CD4-positive, alpha-beta T cell (primary cell): ENCODE results near the gene RBM27. TPM values are rescaled to one million over a fixed set of nuclear protein-coding genes. Genes with fewer than 3 reads are reported as not detected.

ENCODE experiments used
- ATAC-seq: fragments of 200-7000 bp; cut with Tn5 transposase; one replicate; pipeline ENCODE4 v1.10.0; 2022; ENCODE audit warnings: mild to moderate bottlenecking; ENCODE audit not compliant: poor library complexity
- CTCF ChIA-PET: fragments of 350-600 bp; sonication (Branson Sonifier 250); formaldehyde crosslinking; loops from one replicate; lab custom pipeline; 2021; ENCODE audit warnings: antibody characterized with exemption, inconsistent platforms; lab: Charles Lee
- POLR2A ChIA-PET: fragments of 350-600 bp; sonication (Branson Sonifier 250); formaldehyde crosslinking; loops from one replicate; lab custom pipeline; 2021; ENCODE audit warnings: antibody characterized with exemption, inconsistent platforms; lab: Charles Lee
- DNase-seq, 14 experiments: peaks; one replicate each; pipeline ENCODE4 v3.0.0-alpha.2; 2013 to 2020; ENCODE audit warnings: mixed read lengths in 2 of 14
- H3K27ac ChIP-seq, 2 donors: one replicate each; pipeline versions ENCODE4 v1.5.1 to v1.7.0; 2013; ENCODE audit warnings: low read length in 2 of 2, low read depth in 1 of 2, mild to moderate bottlenecking in 1 of 2
- H3K27me3 ChIP-seq, 2 experiments: 1 replicate in 1 of 2; 2 replicates in 1 of 2; pipeline versions ENCODE4 v1.6.1 to v1.7.0; 2013; ENCODE audit warnings: low read length in 2 of 2, control low read depth in 1 of 2, mild to moderate bottlenecking in 1 of 2, moderate library complexity in 1 of 2; ENCODE audit not compliant: insufficient read depth in 2 of 2, control insufficient read depth in 1 of 2
- H3K36me3 ChIP-seq: one replicate; pipeline ENCODE4 v1.6.1; 2013; ENCODE audit warnings: low read length, control low read depth; ENCODE audit not compliant: insufficient read depth
- H3K4me1 ChIP-seq: one replicate; pipeline ENCODE4 v1.6.1; 2013; ENCODE audit warnings: low read length, control low read depth; ENCODE audit not compliant: insufficient read depth
- H3K4me3 ChIP-seq: one replicate; pipeline ENCODE4 v1.5.1; 2013; ENCODE audit warnings: mild to moderate bottlenecking, low read length, moderate library complexity
- H3K9me3 ChIP-seq, 2 experiments: 1 replicate in 1 of 2; 2 replicates in 1 of 2; pipeline versions ENCODE4 v1.6.1 to v1.7.0; 2013; ENCODE audit warnings: low read length in 2 of 2, mild to moderate bottlenecking in 2 of 2, control low read depth in 1 of 2, moderate library complexity in 1 of 2; ENCODE audit not compliant: control insufficient read depth in 1 of 2, insufficient read depth in 1 of 2
- H3K27ac Mint-ChIP-seq: one replicate; pipeline ENCODE4 v1.8.0; 2020; ENCODE audit warnings: mixed read lengths
- H3K27me3 Mint-ChIP-seq: one replicate; pipeline ENCODE4 v1.8.0; 2021; ENCODE audit warnings: mixed read lengths
- H3K36me3 Mint-ChIP-seq: one replicate; pipeline ENCODE4 v1.8.0; 2021; ENCODE audit warnings: low read depth, mixed read lengths
- H3K4me1 Mint-ChIP-seq: one replicate; pipeline ENCODE4 v1.8.0; 2021; ENCODE audit warnings: low read depth, mixed read lengths
- H3K4me3 Mint-ChIP-seq: one replicate; pipeline ENCODE4 v1.8.0; 2020; ENCODE audit warnings: mild to moderate bottlenecking, mixed read lengths
- H3K9me3 Mint-ChIP-seq: one replicate; pipeline ENCODE4 v1.8.0; 2020; ENCODE audit warnings: mixed read lengths
- CTCF ChIP-seq: fragments of 200-600 bp; IDR thresholded peaks from one replicate; pipeline ENCODE4 v1.8.0; 2022; ENCODE audit warnings: antibody characterized with exemption, mild to moderate bottlenecking
- intact Hi-C, 2 experiments: fragments of 100-400 bp; cut with DNase I in 1 of 2; cut with micrococcal nuclease in 1 of 2; formaldehyde crosslinking; loops; one replicate each; pipeline versions ENCODE4 v1.15.1 to v1.9.0; 2023 to 2025; cut with DNase I, micrococcal nuclease
- total RNA-seq, 174 experiments: library from RNA in 2 of 174; stranded (reverse) in 2 of 174; gene quantifications; one replicate each; pipeline ENCODE4 v1.2.3 and lab custom pipeline; 2021 to 2026

The RBM27 gene
- total RNA-seq, 2 experiments from 2014 or later = 29.7 to 33.2 TPM

DNA sequence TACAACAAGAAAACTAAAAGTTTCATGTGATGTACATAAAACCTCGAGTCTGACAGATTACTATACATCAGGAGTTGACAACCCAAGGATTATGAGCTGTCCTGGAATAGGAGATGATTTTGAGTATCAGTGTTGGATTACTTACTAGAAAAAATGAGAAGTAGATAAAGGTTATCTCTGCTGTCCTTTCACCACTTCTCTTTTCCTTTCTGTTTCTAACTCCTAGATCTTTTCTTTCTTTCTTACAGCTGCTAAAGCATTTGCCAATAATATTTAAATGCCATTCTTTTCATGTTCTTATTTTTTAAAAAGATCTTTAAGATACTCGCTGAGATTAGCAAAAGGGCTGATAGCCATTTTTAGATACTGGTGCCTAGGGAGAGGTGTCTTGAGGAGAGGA, 14.8 kb downstream of the RBM27 start:
- intact Hi-C loops = no loop called here
- no peak overlapping the region for H3K27ac Mint-ChIP-seq
- ChIA-PET POLR2A (no interaction called here), CTCF (no interaction called here)
- Histone ChIP-seq H3K9me3 (no peaks in the 10 kb centered on the region), H3K4me1 (peaks cover 10% of the 10 kb centered on the region), H3K36me3 (peaks cover 23% of the 10 kb centered on the region), H3K27ac (no peak overlapping the region), H3K4me3 (no peak overlapping the region), H3K27me3 (no peaks in the 10 kb centered on the region)
- no peaks in the 10 kb centered on the region for H3K9me3 Mint-ChIP-seq
- ATAC-seq = no peak
- no peak overlapping the region for H3K4me3 Mint-ChIP-seq
- H3K27me3 Mint-ChIP-seq = no peaks in the 10 kb centered on the region
- peaks cover 44% of the 10 kb centered on the region for H3K4me1 Mint-ChIP-seq
- H3K36me3 Mint-ChIP-seq = peaks cover 59% of the 10 kb centered on the region
- no peak for TF ChIP-seq CTCF
- DNase-seq = no peak

DNA sequence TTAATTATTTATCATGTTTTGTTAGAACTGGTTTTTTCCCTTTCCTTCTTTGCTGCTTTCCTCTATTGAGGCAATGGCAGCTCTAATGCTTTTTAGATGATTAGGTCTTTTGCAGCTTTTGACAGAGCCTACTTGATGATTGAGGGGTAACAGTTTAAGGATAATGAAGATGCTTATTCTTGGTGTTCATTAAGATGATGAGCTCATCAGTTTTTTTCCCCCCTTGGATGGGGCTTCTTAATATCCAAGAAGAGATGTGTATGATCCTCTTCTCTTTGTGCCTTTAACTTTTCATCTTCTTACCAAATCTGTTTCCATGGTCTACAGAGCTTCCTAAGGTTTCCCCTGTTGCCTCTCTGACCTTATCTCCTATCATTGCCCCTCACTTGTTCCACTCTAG, 15.8 kb downstream of the RBM27 start:
- no peak for TF ChIP-seq CTCF
- Histone ChIP-seq H3K27ac (no peak overlapping the region), H3K36me3 (peaks cover 31% of the 10 kb centered on the region), H3K4me1 (peaks cover 9% of the 10 kb centered on the region), H3K9me3 (no peaks in the 10 kb centered on the region), H3K4me3 (no peak overlapping the region), H3K27me3 (no peaks in the 10 kb centered on the region)
- intact Hi-C loops = no loop called here
- Mint-ChIP-seq H3K9me3 (no peaks in the 10 kb centered on the region), H3K27me3 (no peaks in the 10 kb centered on the region), H3K27ac (no peak overlapping the region), H3K4me3 (no peak overlapping the region), H3K36me3 (peaks cover 64% of the 10 kb centered on the region), H3K4me1 (peaks cover 33% of the 10 kb centered on the region)
- DNase-seq (no peak), ATAC-seq (no peak)
- ChIA-PET POLR2A (no interaction called here), CTCF (no interaction called here)

DNA sequence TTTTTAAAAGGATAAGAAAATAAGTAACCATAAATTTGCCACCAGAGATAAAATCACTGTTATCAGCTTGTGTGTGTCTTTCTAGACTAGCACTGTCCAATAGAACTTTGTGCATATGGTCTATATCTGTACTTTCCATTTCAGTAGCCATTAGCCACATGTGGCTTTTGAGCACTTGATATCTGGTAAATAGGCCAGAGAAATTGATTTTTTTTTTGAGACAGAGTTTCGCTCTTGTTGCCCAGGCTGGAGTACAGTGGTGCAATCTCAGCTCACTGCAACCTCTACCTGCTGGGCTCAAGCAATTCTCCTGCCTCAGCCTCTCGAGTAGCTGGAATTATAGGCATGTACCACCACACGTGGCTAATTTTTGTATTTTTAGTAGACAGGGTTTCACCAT, 17.8 kb downstream of the RBM27 start:
- CTCF ChIA-PET = no interaction called here
- Mint-ChIP-seq H3K27ac (no peak overlapping the region), H3K27me3 (no peaks in the 10 kb centered on the region), H3K9me3 (no peaks in the 10 kb centered on the region), H3K4me1 (peaks cover 25% of the 10 kb centered on the region), H3K36me3 (peaks cover 72% of the 10 kb centered on the region), H3K4me3 (no peak overlapping the region)
- DNase-seq (no peak), ATAC-seq (no peak)
- POLR2A ChIA-PET = interaction anchor here (0.7 kb wide), 1 partner anchor 40 kb away, joined by 3 read pairs; no protein-coding TSS in a partner anchor
- no peaks in the 10 kb centered on the region for H3K9me3 ChIP-seq
- TF ChIP-seq CTCF = no peak
- peaks cover 35% of the 10 kb centered on the region for H3K36me3 ChIP-seq
- intact Hi-C loops = no loop called here
- no peak overlapping the region for H3K4me3 ChIP-seq
- H3K4me1 ChIP-seq = peaks cover 7% of the 10 kb centered on the region
- H3K27ac ChIP-seq = no peak overlapping the region
- no peaks in the 10 kb centered on the region for H3K27me3 ChIP-seq
